ENCODE data around the gene MYCL. TPM values are rescaled to one million over a fixed set of nuclear protein-coding genes. Genes with fewer than 3 reads are reported as not detected.

Gene MYCL
- total and polyA plus RNA-seq, 2 of the 8 experiments (the other 6 are each of a cell fraction or from before 2014, with no cell fraction given) = 20.3 to 28.8 TPM

DNA sequence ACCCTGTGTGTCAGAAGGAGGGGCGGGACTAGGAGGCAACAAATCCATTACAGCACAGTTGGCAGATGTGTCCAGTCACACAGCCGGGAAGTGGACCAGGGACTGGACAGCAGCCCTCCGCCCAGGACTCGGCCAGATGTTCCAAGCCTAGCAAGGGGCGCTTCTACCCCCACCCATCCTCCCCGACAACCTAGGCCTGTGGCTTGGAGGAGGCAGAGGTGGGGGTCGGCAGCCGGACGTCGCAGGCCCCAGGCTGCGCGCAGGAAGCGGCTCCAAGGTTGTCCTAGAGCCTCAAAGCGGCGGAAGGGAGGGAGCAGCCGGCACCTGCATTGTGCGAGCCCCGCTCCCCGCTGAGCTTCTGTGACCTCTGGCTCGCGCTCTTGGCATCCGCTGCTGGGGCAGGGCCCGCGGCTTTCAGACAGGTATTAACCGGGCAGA is 20.6 kb upstream of the MYCL start:
- Histone ChIP-seq H3K18ac (ENCODE audit: extremely low read depth, low read length) (no peak overlapping the region; the same call in 1 of the 2 replicates), H4K20me1 (replicated peaks in 1 of 2; ENCODE audit: control insufficient read depth in 1 of 2, insufficient read depth in 2 of 2, low read length in 2 of 2) (no peaks in the 10 kb centered on the region), H3K23ac (ENCODE audit: insufficient read length) (no peak overlapping the region), H3K23me2 (ENCODE audit: low read depth, low read length) (no peaks in the 10 kb centered on the region), H3K27ac (ENCODE audit: low read depth, low read length) (no peak overlapping the region), H3K36me3 (ENCODE audit: control insufficient read depth in 2 of 4, insufficient read depth in 4 of 4, low read length in 3 of 4) (no peaks in the 10 kb centered on the region), H2BK120ac (replicated peaks; ENCODE audit: low read depth, low read length) (peak overlapping the region; percentile 54), H3K27me3 (replicated peaks in 1 of 4; ENCODE audit: control insufficient read depth in 3 of 4, extremely low read depth in 1 of 4, insufficient read depth in 3 of 4, low read length in 3 of 4) (peaks cover 0 to 5% (median under 1%) of the 10 kb centered on the region in 4 experiments; a peak in 3 of 7 replicates), H3K56ac (replicated peaks; ENCODE audit: insufficient read length, low read depth, low read length) (no peak overlapping the region), H4K91ac (replicated peaks; ENCODE audit: insufficient read length, low read length) (peak overlapping the region; percentile 77), H3K4me3 (ENCODE audit: extremely low read depth in 1 of 4, insufficient read depth in 2 of 4, low read depth in 3 of 4, low read length in 4 of 4) (peak overlapping the region in 3 of 4 experiments; percentile 20 to 43 (median 28); a peak in 5 of 8 replicates), H3K79me2 (ENCODE audit: control insufficient read depth in 1 of 2, insufficient read depth in 2 of 2, low read length in 2 of 2) (no peaks in the 10 kb centered on the region), H3K4ac (replicated peaks; ENCODE audit: insufficient read length, low read depth, low read length) (no peak overlapping the region), H2BK20ac (ENCODE audit: low read length) (peak overlapping the region; percentile 68), H3K9me3 (ENCODE audit: insufficient read depth in 2 of 2, low read depth in 1 of 2, low read length in 1 of 2) (no peaks in the 10 kb centered on the region), H3K4me1 (replicated peaks in 1 of 4; ENCODE audit: control insufficient read depth in 3 of 4, insufficient read depth in 4 of 4, low read length in 3 of 4) (peaks cover 7 to 12% (median 10%) of the 10 kb centered on the region in 4 experiments), H3K79me1 (ENCODE audit: low read depth, low read length) (no peaks in the 10 kb centered on the region), H2BK15ac (ENCODE audit: low read length) (peak overlapping the region; percentile 8; the same call in 1 of the 2 replicates), H4K5ac (ENCODE audit: insufficient read length, low read depth, low read length) (no peak overlapping the region), H2BK12ac (ENCODE audit: low read depth, low read length) (peak overlapping the region; percentile 77), H3K9ac (replicated peaks in 1 of 4; ENCODE audit: extremely low read depth in 1 of 4, low read depth in 3 of 4, low read length in 3 of 4) (no peak overlapping the region), H2BK5ac (ENCODE audit: low read depth, low read length) (peak overlapping the region; percentile 89), H2AK5ac (ENCODE audit: low read depth, low read length) (no peak overlapping the region), H3K4me2 (ENCODE audit: insufficient read depth in 1 of 2, low read depth in 2 of 2, low read length in 2 of 2) (peak overlapping the region; percentile 63 to 64), H2AFZ (ENCODE audit: low read length) (no peak overlapping the region), H4K8ac (ENCODE audit: extremely low read depth, insufficient read depth, low read length) (no peak overlapping the region), H3K14ac (ENCODE audit: insufficient read length) (no peak overlapping the region)
- CTCF ChIA-PET (ENCODE audit: partially characterized antibody) = interaction anchor here (0.7 to 13.5 kb wide), 9 partner anchors 11 to 122 kb away, joined by 3 to 263 read pairs (median 77); partner anchors contain the start of genes MFSD2A and MYCL
- no peak for FAIRE-seq
- 9% methylated on average over 23 of the region's 25 CpGs; no CpG with 5 or more reads in 1 of the 2 experiments for WGBS, 2 experiments (ENCODE audit: extremely low coverage in 1 of 2, insufficient coverage in 1 of 2, insufficient read length in 1 of 2, insufficient replicate concordance in 2 of 2, low coverage in 1 of 2, low lambda C conversion rate in 2 of 2, missing lambda C conversion rate in 1 of 2)
- peak; percentile 59 to 89 for DNase-seq (ENCODE audit: low read depth in 1 of 2, low spot score in 2 of 2)
- POLR2A ChIA-PET (ENCODE audit: partially characterized antibody) = interaction anchor here (0.6 to 3.3 kb wide), 9 partner anchors 14 to 117 kb away, joined by 3 to 23 read pairs (median 6); partner anchors contain the start of genes CAP1 and MYCL
- TF ChIP-seq TEAD4 (IDR thresholded peaks at IDR 0.05; ENCODE audit: low read depth, low read length) = 0 out of 2 replicates have a peak, but pooled peaks have one; percentile 37
- TF ChIP-seq YY1 (IDR thresholded peaks at IDR 0.05; ENCODE audit: low read depth, low read length) = peak; percentile 16; the same call in 1 of the 2 replicates
- TF ChIP-seq NRF1 (IDR thresholded peaks at IDR 0.05; ENCODE audit: low read depth, low read length) = no peak
- TF ChIP-seq, protein P1, sequence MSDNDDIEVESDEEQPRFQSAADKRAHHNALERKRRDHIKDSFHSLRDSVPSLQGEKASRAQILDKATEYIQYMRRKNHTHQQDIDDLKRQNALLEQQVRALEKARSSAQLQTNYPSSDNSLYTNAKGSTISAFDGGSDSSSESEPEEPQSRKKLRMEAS (IDR thresholded peaks at IDR 0.05) = peak; percentile 78
- 0 out of 2 replicates have a peak, but pooled peaks have one; percentile 63 for TF ChIP-seq RBBP5 (IDR thresholded peaks at IDR 0.05; ENCODE audit: borderline replicate concordance, low read depth, low read length)
- peak; percentile 86 for TF ChIP-seq TCF12 (IDR thresholded peaks at IDR 0.05; ENCODE audit: low read depth, low read length)
- peak in 1 of 2 experiments; percentile 73; a peak in 1 of 3 replicates for TF ChIP-seq EP300 (IDR thresholded peaks at IDR 0.05; ENCODE audit: borderline replicate concordance in 1 of 2, low read depth in 2 of 2, low read length in 2 of 2)
- TF ChIP-seq TAF7 (optimal IDR thresholded peaks at IDR 0.05; ENCODE audit: borderline replicate concordance, low read depth, low read length) = no peak
- 0 out of 2 replicates have a peak, but pooled peaks have one; percentile 61 for TF ChIP-seq RXRA (IDR thresholded peaks at IDR 0.05; ENCODE audit: insufficient read depth, low read depth, low read length)
- no peak for TF ChIP-seq CBX5 (IDR thresholded peaks at IDR 0.05; ENCODE audit: low read depth, low read length)
- TF ChIP-seq, protein P2, sequence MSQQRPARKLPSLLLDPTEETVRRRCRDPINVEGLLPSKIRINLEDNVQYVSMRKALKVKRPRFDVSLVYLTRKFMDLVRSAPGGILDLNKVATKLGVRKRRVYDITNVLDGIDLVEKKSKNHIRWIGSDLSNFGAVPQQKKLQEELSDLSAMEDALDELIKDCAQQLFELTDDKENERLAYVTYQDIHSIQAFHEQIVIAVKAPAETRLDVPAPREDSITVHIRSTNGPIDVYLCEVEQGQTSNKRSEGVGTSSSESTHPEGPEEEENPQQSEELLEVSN (IDR thresholded peaks at IDR 0.05) = peak; percentile 64; the same call in 1 of the 2 replicates

Data from H1 (cell line).